IMR-90 (cell line): Measurements from ENCODE around the gene P3H1. TPM values are rescaled to one million over a fixed set of nuclear protein-coding genes. Genes with fewer than 3 reads are reported as not detected.

Source experiments
- ATAC-seq: fragments of 200-7000 bp; cut with Tn5 transposase; 2 replicates; pipeline ENCODE4 v1.9.1; 2020; ENCODE audit warnings: low read depth, mild to moderate bottlenecking, moderate library complexity
- BruUV-seq: library from RNA; stranded (reverse); fragments of 400-500 nt; replicated peaks from 2 replicates; lab custom pipeline; 2021; lab: Mats Ljungman, UMichigan
- CTCF ChIA-PET: fragments of 300-600 bp; formaldehyde crosslinking; extraction: SDS; loops from one replicate; lab custom pipeline; 2021; ENCODE audit warnings: antibody characterized with exemption; lab: Yijun Ruan, JAX
- POLR2A ChIA-PET: fragments of 300-600 bp; sonication (Branson Sonifier 250); formaldehyde crosslinking; loops from one replicate; lab custom pipeline; 2022; ENCODE audit warnings: antibody characterized with exemption; ENCODE audit not compliant: unreplicated experiment; lab: Charles Lee
- DNase-seq: peaks from one replicate; pipeline ENCODE4 v3.0.0; 2013
- H2AFZ ChIP-seq: replicated peaks from 2 replicates; pipeline ENCODE3; 2013; ENCODE audit warnings: low read length, mild to moderate bottlenecking; ENCODE audit not compliant: poor library complexity
- H2AK5ac ChIP-seq: 2 replicates; pipeline ENCODE4 v1.6.1; 2013; ENCODE audit warnings: low read depth, low read length, inconsistent platforms
- H2AK9ac ChIP-seq: replicated peaks from 2 replicates; pipeline ENCODE3; 2013; ENCODE audit warnings: mild to moderate bottlenecking, low read depth, low read length, moderate library complexity; ENCODE audit not compliant: poor library complexity
- H2BK120ac ChIP-seq: 2 replicates; pipeline ENCODE4 v1.6.1; 2013; ENCODE audit warnings: low read depth, low read length, inconsistent platforms
- H2BK15ac ChIP-seq: 3 replicates; pipeline ENCODE4 v1.6.1; 2013; ENCODE audit warnings: low read depth, low read length, inconsistent platforms
- H2BK20ac ChIP-seq: 2 replicates; pipeline ENCODE4 v1.6.1; 2013; ENCODE audit warnings: low read depth, mild to moderate bottlenecking, inconsistent platforms, low read length, moderate library complexity
- H2BK5ac ChIP-seq: 2 replicates; pipeline ENCODE4 v1.6.1; 2013; ENCODE audit warnings: mild to moderate bottlenecking, low read depth, low read length, inconsistent platforms; ENCODE audit not compliant: poor library complexity, severe bottlenecking
- H3K14ac ChIP-seq: replicated peaks from 2 replicates; pipeline ENCODE4 v1.6.1; 2013; ENCODE audit warnings: low read depth, low read length, inconsistent platforms
- H3K18ac ChIP-seq: 2 replicates; pipeline ENCODE4 v1.6.1; 2013; ENCODE audit warnings: low read depth, low read length, control low read depth
- H3K23ac ChIP-seq: 2 replicates; pipeline ENCODE4 v1.6.1; 2013; ENCODE audit warnings: low read depth, low read length, inconsistent platforms
- H3K27ac ChIP-seq: 2 replicates; pipeline ENCODE4 v1.5.1; 2013; ENCODE audit warnings: mild to moderate bottlenecking, control low read depth, low read length; ENCODE audit not compliant: insufficient read depth
- H3K27me3 ChIP-seq: 2 replicates; pipeline ENCODE4 v1.6.1; 2013; ENCODE audit warnings: low read length; ENCODE audit not compliant: control insufficient read depth, insufficient read depth
- H3K36me3 ChIP-seq: 2 replicates; pipeline ENCODE4 v1.6.1; 2013; ENCODE audit warnings: low read length, mixed read lengths; ENCODE audit not compliant: control insufficient read depth, insufficient read depth
- H3K4ac ChIP-seq: 2 replicates; pipeline ENCODE4 v1.6.1; 2013; ENCODE audit warnings: low read depth, low read length, inconsistent platforms
- H3K4me1 ChIP-seq: 2 replicates; pipeline ENCODE4 v1.6.1; 2013; ENCODE audit warnings: low read length, mixed read lengths; ENCODE audit not compliant: control insufficient read depth, insufficient read depth
- H3K4me2 ChIP-seq: 2 replicates; pipeline ENCODE4 v1.6.1; 2013; ENCODE audit warnings: low read depth, mild to moderate bottlenecking, control low read depth, low read length, moderate library complexity
- H3K4me3 ChIP-seq: 2 replicates; pipeline ENCODE4 v1.5.1; 2013; ENCODE audit warnings: low read depth, mild to moderate bottlenecking, control low read depth, low read length, moderate library complexity; ENCODE audit not compliant: insufficient read depth
- H3K56ac ChIP-seq: 2 replicates; pipeline ENCODE4 v1.6.1; 2013; ENCODE audit warnings: low read length, inconsistent platforms; ENCODE audit not compliant: insufficient read depth; ENCODE audit errors: extremely low read depth
- H3K79me1 ChIP-seq, 2 experiments: 2 replicates each; pipeline ENCODE4 v1.6.1; 2013; ENCODE audit warnings: low read length in 2 of 2, inconsistent platforms in 1 of 2, low read depth in 1 of 2
- H3K9ac ChIP-seq: 2 replicates; pipeline ENCODE4 v1.6.1; 2013; ENCODE audit warnings: low read depth, low read length, control low read depth
- H3K9me1 ChIP-seq: 2 replicates; pipeline ENCODE4 v1.6.1; 2013; ENCODE audit warnings: low read length, inconsistent platforms; ENCODE audit not compliant: insufficient read depth
- H3K9me3 ChIP-seq: 2 replicates; pipeline ENCODE4 v1.6.1; 2013; ENCODE audit warnings: low read length; ENCODE audit not compliant: control insufficient read depth, insufficient read depth
- H4K20me1 ChIP-seq: 2 replicates; pipeline ENCODE4 v1.6.1; 2013; ENCODE audit warnings: low read length, inconsistent platforms; ENCODE audit not compliant: insufficient read depth
- H4K5ac ChIP-seq: 2 replicates; pipeline ENCODE4 v1.6.1; 2013; ENCODE audit warnings: mild to moderate bottlenecking, low read depth, low read length, control low read depth
- H4K8ac ChIP-seq, 2 experiments: 2 replicates each; pipeline ENCODE4 v1.6.1; 2013; ENCODE audit warnings: low read depth in 2 of 2, low read length in 2 of 2, control low read depth in 1 of 2, inconsistent platforms in 1 of 2
- H4K91ac ChIP-seq: 2 replicates; pipeline ENCODE4 v1.6.1; 2013; ENCODE audit warnings: low read depth, low read length, inconsistent platforms; ENCODE audit not compliant: insufficient read depth
- BHLHE40 ChIP-seq: fragments of 150-350 bp; IDR thresholded peaks from 2 replicates; pipeline ENCODE4 v1.6.1; 2016; ENCODE audit warnings: mild to moderate bottlenecking, low read depth, low read length
- CEBPB ChIP-seq: IDR thresholded peaks from 2 replicates; pipeline ENCODE4 v1.6.1; 2012; ENCODE audit warnings: low read depth, low read length, improper control_type of control experiment
- CHD1 ChIP-seq: IDR thresholded peaks from 2 replicates; pipeline ENCODE4 v1.6.1; 2012; ENCODE audit warnings: low read depth, low read length, improper control_type of control experiment
- CTCF ChIP-seq: conservative IDR thresholded peaks from 2 replicates; pipeline ENCODE4 v1.5.1; 2012; ENCODE audit warnings: mild to moderate bottlenecking, low read depth, low read length, improper control_type of control experiment
- ELK1 ChIP-seq: fragments of 150-350 bp; IDR thresholded peaks from 2 replicates; pipeline ENCODE4 v1.6.1; 2016; ENCODE audit warnings: low read depth, mild to moderate bottlenecking, low read length, moderate library complexity, borderline replicate concordance
- FOS ChIP-seq: fragments of 150-350 bp; IDR thresholded peaks from 2 replicates; pipeline ENCODE4 v1.6.1; 2016; ENCODE audit warnings: low read depth, low read length
- MAFK ChIP-seq: IDR thresholded peaks from 2 replicates; pipeline ENCODE4 v1.6.1; 2012; ENCODE audit warnings: low read depth, low read length, improper control_type of control experiment
- MAZ ChIP-seq: IDR thresholded peaks from 2 replicates; pipeline ENCODE4 v1.6.1; 2012; ENCODE audit warnings: low read depth, mild to moderate bottlenecking, low read length, improper control_type of control experiment, moderate library complexity, borderline replicate concordance
- MXI1 ChIP-seq: IDR thresholded peaks from 2 replicates; pipeline ENCODE4 v1.6.1; 2012; ENCODE audit warnings: low read depth, mild to moderate bottlenecking, low read length, moderate library complexity, borderline replicate concordance
- NFE2L2 ChIP-seq: fragments of 150-350 bp; IDR thresholded peaks from 2 replicates; pipeline ENCODE4 v1.6.1; 2016; ENCODE audit warnings: low read depth, mild to moderate bottlenecking, low read length
- POLR2A ChIP-seq: IDR thresholded peaks from 2 replicates; pipeline ENCODE4 v1.6.1; 2012; ENCODE audit warnings: mild to moderate bottlenecking, low read depth, low read length
- RAD21 ChIP-seq: IDR thresholded peaks from 2 replicates; pipeline ENCODE4 v1.6.1; 2012; ENCODE audit warnings: low read length, improper control_type of control experiment
- RCOR1 ChIP-seq: IDR thresholded peaks from 2 replicates; pipeline ENCODE4 v1.6.1; 2012; ENCODE audit warnings: mild to moderate bottlenecking, low read length, improper control_type of control experiment; ENCODE audit not compliant: insufficient replicate concordance
- RFX5 ChIP-seq: IDR thresholded peaks from 2 replicates; pipeline ENCODE4 v1.8.0; 2012; ENCODE audit warnings: low read depth, mild to moderate bottlenecking, low read length, moderate library complexity
- SMC3 ChIP-seq: fragments of 150-350 bp; IDR thresholded peaks from 2 replicates; pipeline ENCODE4 v1.6.1; 2016; ENCODE audit warnings: low read depth, mild to moderate bottlenecking, antibody characterized with exemption, low read length, moderate library complexity
- USF2 ChIP-seq: fragments of 150-350 bp; IDR thresholded peaks from 2 replicates; pipeline ENCODE4 v1.6.1; 2017; ENCODE audit warnings: mild to moderate bottlenecking, antibody characterized with exemption, low read length, low read depth
- WGBS, 2 experiments: methylation state at CpG; one replicate each; pipeline versions ENCODE4 v1.1.5 to v1.1.7; 2013; ENCODE audit warnings: missing lambda C conversion rate in 2 of 2; ENCODE audit not compliant: insufficient read length in 1 of 2; ENCODE audit errors: extremely low coverage in 2 of 2; 5-methylcytosine and 5-hydroxymethylcytosine counted together
- dilution Hi-C: fragments of 300-500 bp; cut with HindIII; formaldehyde crosslinking; loops from one replicate; pipeline ENCODE4 v1.14.3; 2018; ENCODE audit warnings: low sequenced_read_pairs; ENCODE audit not compliant: unreplicated experiment
- in situ Hi-C: fragments of 300-500 bp; cut with MboI; formaldehyde crosslinking; loops from 3 replicates; pipeline ENCODE4 v1.14.3; 2019; ENCODE audit warnings: low sequenced_read_pairs, inconsistent platforms, mixed read lengths
- intact Hi-C: fragments of 100-400 bp; cut with micrococcal nuclease; formaldehyde crosslinking; loops from 2 replicates; pipeline ENCODE4 v1.10.0; 2022
- polyA plus RNA-seq, 3 experiments: library from polyadenylated mRNA; depleted of rRNA; stranded (reverse); fragments of >200 nt; gene quantifications; 2 replicates each; pipeline ENCODE4 v1.2.3, GENCODE V29; 2012; ENCODE audit warnings: low replicate concordance in 1 of 3
- total RNA-seq: library from RNA; depleted of rRNA; stranded (reverse); fragments of >200 nt; gene quantifications from 2 replicates; pipeline ENCODE4 v1.2.3, GENCODE V29; 2012

Gene P3H1
- total and polyA plus RNA-seq, 2 of the 4 experiments (the other 2 are of a cell fraction), result 108 to 210 TPM

- H2BK20ac ChIP-seq, result no peak overlapping the region
- H3K9ac ChIP-seq, result no peak overlapping the region
- peaks cover 39 to 43% of the 10 kb centered on the region in 2 experiments for H3K79me1 ChIP-seq
- no peak for ATAC-seq
- 67% methylated on average over 1 of the region's 9 CpGs; no CpG with 5 or more reads in 1 of the 2 experiments for WGBS, 2 experiments
- no peak overlapping the region for H3K18ac ChIP-seq
- no peak overlapping the region for H3K27ac ChIP-seq
- H3K9me1 ChIP-seq, result peaks cover 8% of the 10 kb centered on the region
- CTCF ChIA-PET, result no interaction called here
- H3K9me3 ChIP-seq, result no peaks in the 10 kb centered on the region
- H2BK120ac ChIP-seq, result no peak overlapping the region
- H2AK5ac ChIP-seq, result no peak overlapping the region
- dilution Hi-C loops (no loop called here), in situ Hi-C loops (no loop called here), intact Hi-C loops (loop anchor here (5.0 kb wide), 1 partner anchor 612 kb away; no protein-coding TSS in a partner anchor)
- H3K4me3 ChIP-seq, result no peak overlapping the region
- H2AK9ac ChIP-seq, result no peak overlapping the region
- H3K36me3 ChIP-seq, result peaks cover 51% of the 10 kb centered on the region
- no peak overlapping the region for H2BK5ac ChIP-seq
- BruUV-seq, result no TSS peak
- no peak overlapping the region for H4K5ac ChIP-seq
- no peak overlapping the region for H2AFZ ChIP-seq
- peaks cover under 1% of the 10 kb centered on the region; the same call in 1 of the 2 replicates for H3K4me1 ChIP-seq
- no peak overlapping the region for H3K14ac ChIP-seq
- POLR2A ChIA-PET, result no interaction called here
- H3K4me2 ChIP-seq, result no peak overlapping the region
- H4K91ac ChIP-seq, result no peak overlapping the region
- H4K8ac ChIP-seq, result no peak overlapping the region
- H3K4ac ChIP-seq, result no peak overlapping the region
- no peak overlapping the region for H3K23ac ChIP-seq
- TF ChIP-seq USF2 (no peak), FOS (no peak), RAD21 (no peak), BHLHE40 (no peak), MAZ (no peak), RCOR1 (no peak), SMC3 (no peak), CHD1 (no peak), RFX5 (no peak), POLR2A (no peak), MXI1 (no peak), ELK1 (no peak), NFE2L2 (no peak), CTCF (no peak), CEBPB (no peak), MAFK (no peak)
- H2BK15ac ChIP-seq, result no peak overlapping the region
- DNase-seq, result no peak
- H3K56ac ChIP-seq, result no peak overlapping the region
- H4K20me1 ChIP-seq, result peaks cover 18% of the 10 kb centered on the region
- no peaks in the 10 kb centered on the region for H3K27me3 ChIP-seq
These were observed 7.7 kb downstream of the P3H1 start for GRCh38 chr1:42759114-42759513.
